Neural crest cell (in vitro differentiated cells): Measurements from ENCODE around the gene KDM4B. TPM values are rescaled to one million over a fixed set of nuclear protein-coding genes. Genes with fewer than 3 reads are reported as not detected.
"Not testable (repeated sequence)": the region's sequence is repeated elsewhere in the genome, so short reads cannot be mapped to it uniquely, and the experiment has no call there.

ENCODE experiments used
- DNase-seq: peaks from one replicate; pipeline ENCODE4 v3.0.0; 2021; ENCODE audit warnings: low read depth, mixed read lengths, low spot score
- H3K27ac Mint-ChIP-seq: one replicate; pipeline ENCODE4 v1.8.0; 2021; ENCODE audit warnings: mild to moderate bottlenecking, mixed read lengths; ENCODE audit not compliant: unreplicated experiment
- H3K27me3 Mint-ChIP-seq: 2 replicates; pipeline ENCODE4 v1.8.0; 2021; ENCODE audit warnings: low read depth, mild to moderate bottlenecking, mixed read lengths
- H3K36me3 Mint-ChIP-seq: 2 replicates; pipeline ENCODE4 v1.8.0; 2021; ENCODE audit warnings: low read depth, mild to moderate bottlenecking, mixed read lengths
- H3K4me1 Mint-ChIP-seq: 2 replicates; pipeline ENCODE4 v1.8.0; 2021; ENCODE audit warnings: mixed read lengths
- H3K4me3 Mint-ChIP-seq: one replicate; pipeline ENCODE4 v1.8.0; 2021; ENCODE audit warnings: mild to moderate bottlenecking, mixed read lengths
- H3K9me3 Mint-ChIP-seq: 2 replicates; pipeline ENCODE4 v1.8.0; 2021; ENCODE audit warnings: mixed read lengths
- total RNA-seq: library from RNA; stranded (reverse); gene quantifications from 2 replicates; pipeline ENCODE4 v1.2.1, GENCODE V29; 2021
- TF ChIP-seq, protein P1 (sequence below): fragments of 200-600 bp; sonication (generic); conservative IDR thresholded peaks from 2 replicates; pipeline ENCODE4 v1.5.0; 2021; ENCODE audit warnings: antibody characterized with exemption, mild to moderate bottlenecking

Gene KDM4B
- total RNA-seq, 1 donor from 2014 or later = 45.4 TPM

DNA sequence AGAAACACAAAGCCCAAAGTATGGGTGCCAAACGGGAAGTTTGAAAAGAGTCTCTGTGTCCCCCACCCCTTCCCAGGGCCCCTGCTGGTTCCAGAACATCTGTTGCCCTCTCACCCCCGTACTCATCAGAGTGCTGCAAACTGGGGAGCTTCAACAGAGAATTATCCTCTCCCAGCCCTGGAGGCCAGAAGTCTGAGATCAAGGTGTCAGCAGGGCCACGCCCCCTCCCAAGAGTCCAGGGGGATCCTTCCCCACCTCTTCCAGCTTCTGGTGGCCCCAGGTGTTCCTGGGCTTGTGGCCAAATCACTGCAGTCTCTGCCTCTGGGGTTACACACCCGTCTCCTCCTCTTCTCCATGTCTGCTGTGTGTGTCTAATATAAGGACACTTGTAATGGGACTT, 188.3 kb downstream of the KDM4B start:
- Mint-ChIP-seq H3K4me3 (peak overlapping the region; percentile 15), H3K4me1 (peaks cover 16% of the 10 kb centered on the region), H3K36me3 (peaks cover 3% of the 10 kb centered on the region), H3K27ac (no peak overlapping the region), H3K27me3 (no peaks in the 10 kb centered on the region), H3K9me3 (no peaks in the 10 kb centered on the region)
- DNase-seq = no peak
- TF ChIP-seq, protein P1, sequence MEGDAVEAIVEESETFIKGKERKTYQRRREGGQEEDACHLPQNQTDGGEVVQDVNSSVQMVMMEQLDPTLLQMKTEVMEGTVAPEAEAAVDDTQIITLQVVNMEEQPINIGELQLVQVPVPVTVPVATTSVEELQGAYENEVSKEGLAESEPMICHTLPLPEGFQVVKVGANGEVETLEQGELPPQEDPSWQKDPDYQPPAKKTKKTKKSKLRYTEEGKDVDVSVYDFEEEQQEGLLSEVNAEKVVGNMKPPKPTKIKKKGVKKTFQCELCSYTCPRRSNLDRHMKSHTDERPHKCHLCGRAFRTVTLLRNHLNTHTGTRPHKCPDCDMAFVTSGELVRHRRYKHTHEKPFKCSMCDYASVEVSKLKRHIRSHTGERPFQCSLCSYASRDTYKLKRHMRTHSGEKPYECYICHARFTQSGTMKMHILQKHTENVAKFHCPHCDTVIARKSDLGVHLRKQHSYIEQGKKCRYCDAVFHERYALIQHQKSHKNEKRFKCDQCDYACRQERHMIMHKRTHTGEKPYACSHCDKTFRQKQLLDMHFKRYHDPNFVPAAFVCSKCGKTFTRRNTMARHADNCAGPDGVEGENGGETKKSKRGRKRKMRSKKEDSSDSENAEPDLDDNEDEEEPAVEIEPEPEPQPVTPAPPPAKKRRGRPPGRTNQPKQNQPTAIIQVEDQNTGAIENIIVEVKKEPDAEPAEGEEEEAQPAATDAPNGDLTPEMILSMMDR = no peak

DNA sequence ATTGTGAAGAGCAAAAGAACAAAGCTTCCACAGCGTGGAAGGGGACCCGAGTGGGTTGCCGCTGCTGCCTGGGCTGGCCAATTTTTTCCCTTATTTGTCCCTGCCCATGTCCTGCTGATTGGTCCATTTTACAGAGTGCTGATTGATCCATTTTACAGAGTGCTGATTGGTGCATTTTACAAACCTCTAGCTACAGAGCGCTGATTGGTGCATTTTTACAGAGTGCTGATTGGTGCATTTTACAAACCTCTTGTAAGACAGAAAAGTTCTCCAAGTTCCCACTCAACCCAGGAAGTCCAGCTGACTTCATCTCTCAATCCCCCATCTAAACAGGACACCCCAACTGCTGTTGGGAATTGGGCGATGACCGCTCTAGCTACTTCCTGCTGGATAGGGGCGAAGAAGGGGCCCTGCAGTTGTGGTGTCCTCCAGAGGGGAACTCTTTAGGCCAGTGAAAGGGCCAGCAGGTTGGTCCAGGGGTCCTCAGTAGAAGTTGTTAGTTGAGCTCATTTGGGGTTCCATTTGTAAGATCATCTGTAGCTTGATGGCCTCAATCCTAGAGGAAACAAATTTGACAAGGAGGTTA, 189.7 kb downstream of the KDM4B start:
- not testable (repeated sequence) for H3K9me3 Mint-ChIP-seq

DNA sequence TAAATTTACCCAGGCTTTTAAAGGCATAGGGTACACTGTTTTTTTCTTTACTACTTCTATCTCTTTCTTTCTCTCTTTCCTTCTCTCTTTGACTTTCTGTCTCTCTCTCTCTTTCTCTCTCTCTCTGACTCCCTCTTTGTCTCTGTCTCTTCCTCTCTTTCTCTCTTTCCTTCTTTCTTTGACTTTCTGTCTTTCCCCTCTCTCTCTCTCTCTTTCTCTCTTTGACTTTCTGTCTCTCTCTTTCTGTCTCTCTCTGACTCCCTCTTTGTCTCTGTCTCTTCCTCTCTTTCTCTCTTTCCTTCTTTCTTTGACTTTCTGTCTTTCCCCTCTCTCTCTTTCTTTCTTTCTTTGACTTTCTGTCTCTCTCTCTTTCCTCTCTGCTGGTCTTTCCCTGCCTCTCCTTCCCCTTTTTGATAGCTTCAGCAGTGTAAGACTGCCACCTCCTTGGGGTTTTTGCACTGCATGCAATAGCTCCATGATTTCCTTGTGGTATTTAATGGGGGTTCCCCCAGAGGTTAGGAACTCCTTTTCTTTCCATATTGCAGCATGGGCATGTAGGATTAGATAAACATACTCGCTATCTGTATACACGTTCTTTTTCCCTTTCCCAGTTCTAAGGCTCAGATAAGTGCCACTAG, 191.4 kb downstream of the KDM4B start:
- H3K36me3 Mint-ChIP-seq, H3K27ac Mint-ChIP-seq, DNase-seq, H3K9me3 Mint-ChIP-seq, H3K27me3 Mint-ChIP-seq, H3K4me3 Mint-ChIP-seq: not testable (repeated sequence)
- peaks cover 37% of the 10 kb centered on the region for H3K4me1 Mint-ChIP-seq

More for the DNA sequence above, 189.7 kb downstream of the KDM4B start:
- H3K4me3 Mint-ChIP-seq, H3K27ac Mint-ChIP-seq, DNase-seq, H3K27me3 Mint-ChIP-seq, H3K36me3 Mint-ChIP-seq: not testable (repeated sequence)
- peaks cover 23% of the 10 kb centered on the region for H3K4me1 Mint-ChIP-seq

DNA sequence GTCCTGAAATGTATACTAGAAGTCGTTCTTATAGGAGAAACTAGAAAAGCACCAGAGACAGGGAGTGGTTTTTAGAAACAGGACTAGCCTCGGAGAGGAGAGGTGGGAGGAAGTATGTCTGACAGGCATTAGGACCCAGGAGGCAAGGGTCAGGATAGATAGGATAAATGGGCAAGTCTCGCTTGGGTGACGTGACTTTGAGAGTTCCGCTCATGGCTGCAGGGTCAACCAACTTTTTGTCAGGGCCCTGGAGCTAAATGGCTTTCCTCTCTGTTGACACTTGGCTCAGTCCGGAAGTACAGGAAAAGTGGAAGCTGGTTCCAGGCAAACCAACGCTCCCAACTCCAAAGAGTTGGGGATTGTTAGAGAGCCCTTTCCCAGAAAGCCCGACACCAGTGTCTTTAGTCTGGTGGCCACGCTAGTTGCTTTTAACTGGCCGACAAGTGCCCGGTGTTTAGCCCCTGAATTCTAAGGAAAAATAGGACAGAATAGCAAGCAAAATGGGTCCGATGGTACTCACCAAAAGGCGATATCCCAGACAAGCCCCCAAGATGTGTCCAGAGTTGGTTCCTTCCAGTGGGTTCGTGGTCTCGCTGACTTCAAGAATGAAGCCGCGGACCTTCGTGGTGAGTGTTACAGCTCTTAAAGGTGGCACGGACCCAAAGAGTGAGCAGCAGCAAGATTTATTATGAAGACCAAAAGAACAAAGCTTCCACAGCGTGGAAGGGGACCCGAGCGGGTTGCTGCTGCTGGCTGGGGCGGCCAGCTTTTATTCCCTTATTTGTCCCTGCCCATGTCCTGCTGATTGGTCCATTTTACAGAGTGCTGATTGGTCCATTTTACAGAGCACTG, 196.2 kb downstream of the KDM4B start:
- peak overlapping the region; percentile 82 for H3K27ac Mint-ChIP-seq
- not testable (repeated sequence) for H3K27me3 Mint-ChIP-seq, DNase-seq, H3K36me3 Mint-ChIP-seq, H3K9me3 Mint-ChIP-seq
- peak overlapping the region; percentile 66 for H3K4me3 Mint-ChIP-seq
- H3K4me1 Mint-ChIP-seq = peaks cover 25% of the 10 kb centered on the region

DNA sequence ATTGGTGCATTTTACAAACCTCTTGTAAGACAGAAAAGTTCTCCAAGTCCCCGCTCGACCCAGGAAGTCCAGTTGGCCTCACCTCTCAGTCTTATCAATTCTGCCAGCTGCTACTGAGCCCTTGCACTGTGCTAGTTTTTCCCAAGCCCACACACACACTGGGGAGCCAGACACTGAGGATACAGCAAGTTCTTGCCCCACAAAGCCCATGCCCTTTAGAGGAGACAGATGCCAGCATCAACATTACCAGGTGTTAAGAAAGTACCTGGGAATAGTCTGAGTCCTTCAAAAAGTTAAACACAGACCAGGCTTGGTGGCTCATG, 196.7 kb downstream of the KDM4B start:
- Mint-ChIP-seq H3K27ac (no peak overlapping the region), H3K9me3 (peaks cover 8% of the 10 kb centered on the region), H3K4me3 (no peak overlapping the region), H3K4me1 (peaks cover 25% of the 10 kb centered on the region), H3K27me3 (no peaks in the 10 kb centered on the region), H3K36me3 (no peaks in the 10 kb centered on the region)
- TF ChIP-seq, protein P1 = no peak
- no peak for DNase-seq

DNA sequence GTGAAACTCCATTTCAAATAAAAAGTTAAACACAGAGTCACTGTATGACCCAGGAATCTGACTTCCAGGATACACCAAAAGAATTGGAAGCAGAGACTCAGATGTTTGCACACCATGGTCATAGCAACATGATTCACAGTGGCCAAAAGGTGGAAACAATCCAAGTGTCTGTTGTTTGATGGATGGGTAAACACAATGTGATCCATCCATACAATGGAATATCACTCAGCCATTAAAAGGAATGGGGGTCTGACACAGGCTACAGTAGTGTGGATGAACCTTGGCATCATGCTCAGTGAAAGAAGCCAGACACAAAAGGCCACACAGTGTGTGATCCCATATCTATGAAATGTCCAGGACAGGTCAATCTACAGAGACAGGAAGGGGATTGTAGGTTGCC, 197.3 kb downstream of the KDM4B start:
- TF ChIP-seq, protein P1 = no peak
- H3K27ac Mint-ChIP-seq = no peak overlapping the region
- no peaks in the 10 kb centered on the region for H3K27me3 Mint-ChIP-seq
- DNase-seq = no peak
- no peak overlapping the region for H3K4me3 Mint-ChIP-seq
- H3K9me3 Mint-ChIP-seq = peaks cover 8% of the 10 kb centered on the region
- H3K4me1 Mint-ChIP-seq = peaks cover 25% of the 10 kb centered on the region
- H3K36me3 Mint-ChIP-seq = no peaks in the 10 kb centered on the region

DNA sequence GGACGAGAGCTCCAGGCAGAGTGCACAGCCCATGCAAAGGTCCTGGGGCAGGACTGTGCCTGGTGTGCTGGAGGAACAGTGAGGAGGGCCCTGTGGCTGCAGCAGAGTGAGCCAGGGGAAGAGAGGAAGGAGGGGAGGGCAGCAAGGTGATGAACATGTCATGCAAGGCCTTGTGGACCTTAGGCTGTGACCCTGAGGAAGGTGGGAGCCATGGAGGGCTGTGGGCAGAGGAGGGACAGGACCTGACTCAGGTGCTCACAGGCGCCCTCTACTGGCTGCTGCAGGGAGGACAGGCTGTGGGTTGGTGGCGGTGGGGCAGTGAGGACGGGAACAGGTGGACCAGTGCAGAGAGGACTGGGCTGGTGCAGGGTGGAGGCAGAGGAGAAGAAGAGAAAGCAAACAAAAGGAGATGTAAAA, 201.4 kb downstream of the KDM4B start:
- Mint-ChIP-seq H3K36me3 (no peaks in the 10 kb centered on the region), H3K27ac (peak overlapping the region; percentile 86), H3K4me3 (peak overlapping the region; percentile 41), H3K4me1 (peaks cover 10% of the 10 kb centered on the region), H3K9me3 (peaks cover 5% of the 10 kb centered on the region), H3K27me3 (no peaks in the 10 kb centered on the region)
- peak; percentile 52 for DNase-seq
- TF ChIP-seq, protein P1 = peak; percentile 64
